Fibroblast of mammary gland (primary cell): Measurements from ENCODE around the gene SPRED2.
A peak's percentile ranks its signal among the peaks of the same experiment; 100 is the strongest.

Experiments
- DNase-seq: peaks from one replicate; pipeline ENCODE4 v3.0.0-alpha.2; 2010; ENCODE audit warnings: low read depth
- H3K4me3 ChIP-seq: 2 replicates; pipeline ENCODE4 v1.5.1; 2011; ENCODE audit warnings: low read depth, mild to moderate bottlenecking, low read length, moderate library complexity; ENCODE audit not compliant: control insufficient read depth
- TF ChIP-seq, protein P1 (sequence below): conservative IDR thresholded peaks from 2 replicates; pipeline ENCODE4 v1.5.1; 2011; ENCODE audit warnings: low read depth, low read length, inconsistent platforms; ENCODE audit not compliant: control insufficient read depth, insufficient read depth

Gene SPRED2

DNA sequence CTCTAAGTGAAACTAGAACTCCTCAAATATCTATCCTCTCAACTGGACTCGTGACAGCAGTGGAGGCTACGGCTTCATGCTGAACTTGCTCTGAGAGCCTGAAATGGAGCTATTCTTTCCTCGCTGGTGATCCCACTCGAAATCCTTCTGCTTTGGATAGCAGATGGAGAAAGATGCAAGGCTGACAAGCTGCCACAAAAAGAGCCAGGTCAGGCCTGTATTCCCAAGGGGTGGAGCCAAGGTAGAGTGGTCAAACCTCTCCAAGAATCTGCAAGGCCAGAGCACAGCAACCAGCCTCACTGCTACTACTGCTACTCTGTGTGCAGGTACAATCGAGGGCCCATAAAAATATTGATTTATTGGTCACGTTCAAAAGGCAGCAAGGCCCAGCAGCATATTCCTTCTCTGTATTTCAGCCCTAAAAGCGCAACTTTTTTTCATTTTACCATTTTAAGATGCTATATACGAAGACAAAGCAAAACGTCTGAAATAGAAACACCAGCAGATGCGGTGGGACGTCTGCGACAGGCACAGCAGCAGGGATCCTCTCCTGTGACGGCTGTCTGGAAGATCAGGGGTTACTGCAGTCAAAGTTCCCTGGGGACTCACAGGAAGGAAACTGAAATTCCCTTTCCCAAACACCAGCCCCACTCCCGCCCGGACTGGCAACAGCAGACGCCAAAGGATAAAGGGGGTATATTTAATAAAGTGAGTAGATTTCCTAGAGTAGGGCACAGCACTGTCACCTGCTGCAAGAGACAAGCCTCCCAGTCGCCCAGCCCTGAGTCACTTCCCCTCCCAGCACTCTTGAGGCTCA, 2.4 kb downstream of the SPRED2 start:
- DNase-seq, result peak; percentile 28
- peak overlapping the region; percentile 83 for H3K4me3 ChIP-seq
- TF ChIP-seq, protein P1, sequence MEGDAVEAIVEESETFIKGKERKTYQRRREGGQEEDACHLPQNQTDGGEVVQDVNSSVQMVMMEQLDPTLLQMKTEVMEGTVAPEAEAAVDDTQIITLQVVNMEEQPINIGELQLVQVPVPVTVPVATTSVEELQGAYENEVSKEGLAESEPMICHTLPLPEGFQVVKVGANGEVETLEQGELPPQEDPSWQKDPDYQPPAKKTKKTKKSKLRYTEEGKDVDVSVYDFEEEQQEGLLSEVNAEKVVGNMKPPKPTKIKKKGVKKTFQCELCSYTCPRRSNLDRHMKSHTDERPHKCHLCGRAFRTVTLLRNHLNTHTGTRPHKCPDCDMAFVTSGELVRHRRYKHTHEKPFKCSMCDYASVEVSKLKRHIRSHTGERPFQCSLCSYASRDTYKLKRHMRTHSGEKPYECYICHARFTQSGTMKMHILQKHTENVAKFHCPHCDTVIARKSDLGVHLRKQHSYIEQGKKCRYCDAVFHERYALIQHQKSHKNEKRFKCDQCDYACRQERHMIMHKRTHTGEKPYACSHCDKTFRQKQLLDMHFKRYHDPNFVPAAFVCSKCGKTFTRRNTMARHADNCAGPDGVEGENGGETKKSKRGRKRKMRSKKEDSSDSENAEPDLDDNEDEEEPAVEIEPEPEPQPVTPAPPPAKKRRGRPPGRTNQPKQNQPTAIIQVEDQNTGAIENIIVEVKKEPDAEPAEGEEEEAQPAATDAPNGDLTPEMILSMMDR, result no peak

DNA sequence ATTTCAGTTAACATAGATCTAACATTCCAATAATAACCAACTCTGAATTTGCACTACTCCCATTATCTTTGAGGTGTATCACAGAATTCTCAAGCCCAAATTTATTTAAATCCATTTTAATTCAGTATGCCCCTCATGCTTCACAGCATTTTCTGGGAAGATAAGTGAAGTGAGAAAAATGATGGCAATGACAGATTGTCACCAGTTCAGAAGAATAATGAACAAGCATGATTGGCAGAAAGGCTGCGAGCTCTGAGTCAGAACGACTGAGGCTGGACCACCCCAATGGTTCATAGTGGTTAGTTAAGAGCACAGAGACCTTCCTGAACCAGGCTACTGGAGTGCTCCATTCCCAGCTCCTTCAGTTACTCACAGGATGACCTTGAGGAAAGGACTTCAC, 4.9 kb downstream of the SPRED2 start:
- H3K4me3 ChIP-seq, result no peak overlapping the region
- TF ChIP-seq, protein P1, result no peak
- no peak for DNase-seq

DNA sequence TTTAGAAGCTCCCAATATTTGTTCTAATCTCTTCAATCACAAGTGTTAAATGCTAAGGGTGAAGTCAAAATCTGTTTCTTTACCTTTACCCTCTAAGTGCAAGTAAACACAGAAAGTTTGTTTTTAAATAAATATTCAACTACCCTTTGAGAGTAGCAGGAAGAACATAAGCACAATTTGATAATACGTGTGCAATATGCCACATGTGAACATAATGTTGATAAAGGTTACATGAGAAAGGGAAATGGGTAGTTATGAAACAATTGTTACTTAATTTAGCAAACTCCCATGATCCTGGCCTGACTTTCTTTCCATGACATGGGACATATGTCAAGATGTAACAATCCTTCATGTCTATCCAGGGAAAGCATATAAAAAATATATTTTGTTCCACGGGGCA, 7.1 kb downstream of the SPRED2 start:
- TF ChIP-seq, protein P1, result no peak
- H3K4me3 ChIP-seq, result no peak overlapping the region
- DNase-seq, result no peak

- TF ChIP-seq, protein P1, result no peak
- H3K4me3 ChIP-seq, result no peak overlapping the region
- no peak for DNase-seq
Measured at GRCh38 chr2:65424391-65424790, 8.0 kb downstream of the SPRED2 start.

DNA sequence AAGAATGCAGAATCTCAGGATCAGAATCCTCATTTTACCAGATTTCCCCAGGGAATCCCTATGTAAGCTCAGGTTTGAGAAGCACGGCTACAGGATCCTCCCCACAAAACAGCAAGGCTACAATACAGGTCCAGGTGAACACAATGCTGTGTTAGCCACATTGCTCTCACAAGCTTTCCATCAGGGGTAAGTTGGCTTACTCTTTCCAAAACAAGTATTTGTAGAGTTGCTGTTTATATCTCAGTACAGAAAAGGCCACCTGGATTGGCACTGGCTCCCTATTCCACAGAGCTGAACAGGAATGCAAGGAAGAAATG, 11.0 kb downstream of the SPRED2 start:
- TF ChIP-seq, protein P1, result no peak
- DNase-seq, result no peak

GRCh38 chr2:65420712-65421431, 11.5 kb downstream of the SPRED2 start:
- no peak overlapping the region for H3K4me3 ChIP-seq
- peak; percentile 54 for DNase-seq
- TF ChIP-seq, protein P1, result no peak

More for the DNA sequence above, 11.0 kb downstream of the SPRED2 start:
- H3K4me3 ChIP-seq, result no peak overlapping the region
